Activated B cell treated with CpG ODN at 0.5 μM for 24 hours (primary cell): ENCODE measurements around the gene MYLK4. TPM values are rescaled to one million over a fixed set of nuclear protein-coding genes. Genes with fewer than 3 reads are reported as not detected.

Source experiments
- ATAC-seq: fragments of 200-7000 bp; cut with Tn5 transposase; one replicate; pipeline ENCODE4 v1.10.0; 2021; ENCODE audit warnings: low read depth, mild to moderate bottlenecking, moderate library complexity
- CTCF ChIA-PET: fragments of 350-600 bp; sonication (Branson Sonifier 250); formaldehyde crosslinking; loops from one replicate; lab custom pipeline; 2021; ENCODE audit warnings: antibody characterized with exemption; lab: Charles Lee
- POLR2A ChIA-PET: fragments of 350-600 bp; sonication (Branson Sonifier 250); formaldehyde crosslinking; loops from one replicate; lab custom pipeline; 2021; ENCODE audit warnings: antibody characterized with exemption; lab: Charles Lee
- DNase-seq: peaks from one replicate; pipeline ENCODE4 v3.0.0; 2022
- H3K27ac Mint-ChIP-seq: one replicate; pipeline ENCODE4 v1.8.0; 2020; ENCODE audit warnings: mixed read lengths
- H3K27me3 Mint-ChIP-seq: one replicate; pipeline ENCODE4 v1.8.0; 2021; ENCODE audit warnings: mixed read lengths
- H3K36me3 Mint-ChIP-seq: one replicate; pipeline ENCODE4 v1.8.0; 2021; ENCODE audit warnings: low read depth, mixed read lengths
- H3K4me1 Mint-ChIP-seq: one replicate; pipeline ENCODE4 v1.8.0; 2021; ENCODE audit warnings: mixed read lengths
- H3K4me3 Mint-ChIP-seq: one replicate; pipeline ENCODE4 v1.8.0; 2020; ENCODE audit warnings: mild to moderate bottlenecking, mixed read lengths
- H3K9me3 Mint-ChIP-seq: one replicate; pipeline ENCODE4 v1.8.0; 2020; ENCODE audit warnings: mixed read lengths
- intact Hi-C: fragments of 100-400 bp; cut with micrococcal nuclease; formaldehyde crosslinking; loops from one replicate; pipeline ENCODE4 v1.15.1; 2024
- total RNA-seq: library from RNA; stranded (reverse); gene quantifications from 2 replicates; pipeline ENCODE4 v1.2.3, GENCODE V29; 2022
- TF ChIP-seq, protein P1 (sequence below): fragments of 200-600 bp; IDR thresholded peaks from one replicate; pipeline ENCODE4 v1.8.0; 2022; ENCODE audit warnings: antibody characterized with exemption, mild to moderate bottlenecking

Gene MYLK4
- total RNA-seq, 1 donor from 2014 or later = 0.58 TPM

DNA sequence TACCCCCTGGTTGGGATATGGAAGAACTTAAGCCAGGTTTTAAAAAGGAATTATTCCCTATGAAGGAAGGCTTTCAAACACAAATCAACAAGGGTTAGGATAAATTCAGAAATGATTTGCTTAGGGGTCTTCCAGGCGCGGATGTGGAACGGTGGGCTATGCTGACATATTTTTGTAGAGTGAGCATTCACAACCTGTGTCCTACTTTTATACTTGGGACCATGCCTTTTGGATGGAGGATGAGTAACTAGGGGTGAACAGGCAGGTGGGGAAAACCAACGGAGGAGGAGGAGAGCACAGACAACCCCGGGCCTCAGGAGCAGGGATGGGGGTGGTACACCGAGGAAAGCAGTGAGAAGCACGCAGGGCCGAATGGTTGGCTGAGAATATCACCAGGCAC lies 5.9 kb downstream of the MYLK4 start:
- no peak for ATAC-seq
- H3K4me3 Mint-ChIP-seq = no peak overlapping the region
- H3K36me3 Mint-ChIP-seq = no peaks in the 10 kb centered on the region
- H3K4me1 Mint-ChIP-seq = peaks cover 1% of the 10 kb centered on the region
- ChIA-PET POLR2A (no interaction called here), CTCF (no interaction called here)
- H3K9me3 Mint-ChIP-seq = no peaks in the 10 kb centered on the region
- intact Hi-C loops = no loop called here
- TF ChIP-seq, protein P1, sequence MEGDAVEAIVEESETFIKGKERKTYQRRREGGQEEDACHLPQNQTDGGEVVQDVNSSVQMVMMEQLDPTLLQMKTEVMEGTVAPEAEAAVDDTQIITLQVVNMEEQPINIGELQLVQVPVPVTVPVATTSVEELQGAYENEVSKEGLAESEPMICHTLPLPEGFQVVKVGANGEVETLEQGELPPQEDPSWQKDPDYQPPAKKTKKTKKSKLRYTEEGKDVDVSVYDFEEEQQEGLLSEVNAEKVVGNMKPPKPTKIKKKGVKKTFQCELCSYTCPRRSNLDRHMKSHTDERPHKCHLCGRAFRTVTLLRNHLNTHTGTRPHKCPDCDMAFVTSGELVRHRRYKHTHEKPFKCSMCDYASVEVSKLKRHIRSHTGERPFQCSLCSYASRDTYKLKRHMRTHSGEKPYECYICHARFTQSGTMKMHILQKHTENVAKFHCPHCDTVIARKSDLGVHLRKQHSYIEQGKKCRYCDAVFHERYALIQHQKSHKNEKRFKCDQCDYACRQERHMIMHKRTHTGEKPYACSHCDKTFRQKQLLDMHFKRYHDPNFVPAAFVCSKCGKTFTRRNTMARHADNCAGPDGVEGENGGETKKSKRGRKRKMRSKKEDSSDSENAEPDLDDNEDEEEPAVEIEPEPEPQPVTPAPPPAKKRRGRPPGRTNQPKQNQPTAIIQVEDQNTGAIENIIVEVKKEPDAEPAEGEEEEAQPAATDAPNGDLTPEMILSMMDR = no peak
- peaks cover 1% of the 10 kb centered on the region for H3K27me3 Mint-ChIP-seq
- DNase-seq = no peak
- no peak overlapping the region for H3K27ac Mint-ChIP-seq

DNA sequence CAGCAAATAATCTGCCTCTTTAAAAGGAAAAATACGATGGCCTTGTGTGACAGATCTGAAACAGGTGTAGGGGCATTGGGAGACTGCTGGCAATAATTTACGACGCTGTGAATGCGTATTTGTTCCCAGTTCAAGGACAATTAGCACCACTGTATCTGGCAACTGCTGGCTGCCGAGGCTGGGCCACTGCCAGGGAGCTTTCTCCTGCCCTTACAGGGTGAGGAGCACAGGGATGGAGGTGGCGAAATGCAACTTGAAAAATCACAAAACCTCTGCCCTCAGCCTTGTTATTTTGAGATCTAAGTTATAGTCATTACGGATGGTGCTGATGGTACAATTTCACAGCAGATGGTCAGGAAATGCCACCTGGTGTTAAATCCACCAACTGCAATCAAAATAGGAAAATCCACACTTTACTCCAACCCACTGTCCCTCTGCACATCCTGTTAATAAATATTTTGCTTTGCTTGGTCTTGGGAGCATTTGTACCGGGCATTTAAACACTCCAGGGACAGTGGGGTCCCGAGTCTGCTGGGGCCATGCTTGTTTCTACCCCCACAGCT lies 6.4 kb downstream of the MYLK4 start:
- TF ChIP-seq, protein P1 = no peak

DNA sequence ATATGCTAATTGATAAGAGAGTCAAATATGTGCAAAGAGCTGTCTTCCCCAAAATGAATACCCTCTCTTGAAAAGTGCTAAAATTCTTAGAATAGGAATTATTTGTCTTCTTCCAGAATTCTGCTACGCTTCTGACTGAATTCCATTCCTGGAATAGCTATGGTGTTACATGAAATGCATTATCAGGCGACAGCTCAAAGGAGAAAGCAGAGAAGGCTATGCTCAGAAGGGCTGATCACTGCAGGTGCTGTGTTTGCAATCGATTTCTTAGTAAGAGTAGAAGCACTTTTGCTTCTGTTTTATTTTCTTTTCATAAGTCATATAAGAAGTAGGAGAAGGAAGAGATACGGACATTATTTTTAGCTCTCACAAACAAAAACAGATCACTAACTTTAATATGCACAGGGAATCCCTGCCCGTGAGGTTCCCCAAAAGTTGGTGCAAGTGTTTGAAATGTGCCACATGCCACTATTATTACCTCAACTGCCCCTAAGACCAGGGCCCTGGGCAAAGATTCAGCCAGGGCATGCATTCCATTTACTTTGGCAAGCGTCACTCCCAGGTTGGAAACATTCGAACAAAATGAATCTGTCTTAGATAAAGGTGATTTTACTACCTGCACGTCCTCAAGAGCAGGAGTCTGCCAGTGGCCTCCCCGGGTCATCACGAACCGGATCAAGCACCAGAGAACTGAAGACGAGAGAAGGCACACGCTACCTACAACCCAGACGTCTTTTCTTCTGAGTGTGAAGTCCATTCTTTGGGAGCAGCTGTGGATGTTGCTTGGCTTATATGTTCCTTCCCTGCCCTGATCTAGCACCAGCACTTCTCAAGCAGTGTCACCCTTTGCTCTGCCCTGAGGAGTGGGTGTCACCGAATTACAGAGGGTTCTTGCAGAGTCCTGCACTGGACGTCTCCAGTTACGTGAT lies 7.2 kb downstream of the MYLK4 start:
- Mint-ChIP-seq H3K4me3 (no peak overlapping the region), H3K27me3 (no peaks in the 10 kb centered on the region), H3K9me3 (no peaks in the 10 kb centered on the region), H3K36me3 (no peaks in the 10 kb centered on the region), H3K27ac (no peak overlapping the region), H3K4me1 (no peaks in the 10 kb centered on the region)
- DNase-seq (no peak), ATAC-seq (no peak)
- ChIA-PET CTCF (interaction anchor here (0.6 to 1.0 kb wide), 2 partner anchors 168 to 188 kb away, joined by 3 read pairs; no protein-coding TSS in a partner anchor), POLR2A (no interaction called here)
- TF ChIP-seq, protein P1 = no peak
- intact Hi-C loops = no loop called here

More for the DNA sequence above, 6.4 kb downstream of the MYLK4 start:
- Mint-ChIP-seq H3K27ac (no peak overlapping the region), H3K36me3 (no peaks in the 10 kb centered on the region), H3K9me3 (no peaks in the 10 kb centered on the region), H3K4me3 (no peak overlapping the region), H3K4me1 (no peaks in the 10 kb centered on the region), H3K27me3 (no peaks in the 10 kb centered on the region)
- ChIA-PET CTCF (no interaction called here), POLR2A (no interaction called here)
- no peak for DNase-seq
- ATAC-seq = no peak
- intact Hi-C loops = no loop called here

GRCh38 chr6:2741756-2742155 lies 9.0 kb downstream of the MYLK4 start:
- ChIA-PET POLR2A (no interaction called here), CTCF (interaction anchor here (1.0 kb wide), 1 partner anchor 9 kb away, joined by 3 read pairs; no protein-coding TSS in a partner anchor)
- intact Hi-C loops = no loop called here
- no peak for ATAC-seq
- Mint-ChIP-seq H3K9me3 (no peaks in the 10 kb centered on the region), H3K27ac (no peak overlapping the region), H3K27me3 (no peaks in the 10 kb centered on the region), H3K36me3 (no peaks in the 10 kb centered on the region), H3K4me3 (no peak overlapping the region), H3K4me1 (peaks cover 4% of the 10 kb centered on the region)
- no peak for DNase-seq
- TF ChIP-seq, protein P1 = no peak

DNA sequence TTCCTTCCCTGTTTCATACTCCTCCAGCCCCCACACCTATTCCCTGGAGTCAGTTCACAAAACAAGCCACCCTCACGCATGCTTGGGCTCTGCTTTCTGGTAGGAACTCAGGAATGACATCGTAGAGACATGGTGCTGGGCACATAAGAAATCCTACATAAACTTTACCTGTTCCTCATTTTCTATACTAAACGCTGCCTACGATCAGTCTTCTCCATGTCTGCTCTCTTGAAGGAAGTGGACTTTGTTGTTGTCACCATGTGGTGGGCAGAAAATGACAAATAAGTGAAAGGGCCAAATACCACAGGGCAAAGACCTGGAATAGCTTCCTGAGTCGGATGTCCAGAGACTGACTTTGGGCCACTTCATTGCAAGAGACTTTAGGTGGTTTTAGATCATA lies 10.1 kb downstream of the MYLK4 start:
- no peaks in the 10 kb centered on the region for H3K36me3 Mint-ChIP-seq
- intact Hi-C loops = no loop called here

More for the DNA sequence above, 10.1 kb downstream of the MYLK4 start:
- Mint-ChIP-seq H3K27me3 (no peaks in the 10 kb centered on the region), H3K27ac (no peak overlapping the region), H3K9me3 (no peaks in the 10 kb centered on the region), H3K4me3 (no peak overlapping the region), H3K4me1 (peaks cover 4% of the 10 kb centered on the region)
- POLR2A ChIA-PET = no interaction called here
- CTCF ChIA-PET = interaction anchor here (1.0 to 4.2 kb wide), 2 partner anchors 9 to 10 kb away, joined by 3 to 50 read pairs; partner anchors contain the start of gene MYLK4
- ATAC-seq = no peak
- TF ChIP-seq, protein P1 = no peak
- DNase-seq = no peak
